Type B pancreatic cell (in vitro differentiated cells): Measurements from ENCODE around the gene LITAF. TPM values are rescaled to one million over a fixed set of nuclear protein-coding genes. Genes with fewer than 3 reads are reported as not detected.

ENCODE experiments used
- DNase-seq: peaks from one replicate; pipeline ENCODE4 v3.0.0; 2021; ENCODE audit warnings: mixed read lengths; ENCODE audit not compliant: unreplicated experiment; ENCODE audit errors: extremely low spot score
- H3K27ac Mint-ChIP-seq: 2 replicates; pipeline ENCODE4 v1.8.0; 2021; ENCODE audit warnings: mild to moderate bottlenecking, mixed read lengths
- H3K27me3 Mint-ChIP-seq: 2 replicates; pipeline ENCODE4 v1.8.0; 2021; ENCODE audit warnings: mixed read lengths
- H3K36me3 Mint-ChIP-seq: 2 replicates; pipeline ENCODE4 v1.8.0; 2021; ENCODE audit warnings: mixed read lengths
- H3K4me1 Mint-ChIP-seq: one replicate; pipeline ENCODE4 v1.8.0; 2021; ENCODE audit warnings: mixed read lengths; ENCODE audit not compliant: unreplicated experiment
- H3K4me3 Mint-ChIP-seq: 2 replicates; pipeline ENCODE4 v1.8.0; 2021; ENCODE audit warnings: mild to moderate bottlenecking, mixed read lengths
- H3K9me3 Mint-ChIP-seq: 2 replicates; pipeline ENCODE4 v1.8.0; 2021; ENCODE audit warnings: mixed read lengths
- total RNA-seq: library from RNA; stranded (reverse); gene quantifications from 2 replicates; pipeline ENCODE4 v1.2.1, GENCODE V29; 2021; ENCODE audit warnings: low replicate concordance
- TF ChIP-seq, protein P1 (sequence below): fragments of 200-600 bp; sonication (generic); conservative IDR thresholded peaks from 2 replicates; pipeline ENCODE4 v1.5.0; 2021; ENCODE audit warnings: antibody characterized with exemption, mild to moderate bottlenecking

LITAF gene
- total RNA-seq, 1 donor from 2014 or later, result 49.8 TPM

DNA sequence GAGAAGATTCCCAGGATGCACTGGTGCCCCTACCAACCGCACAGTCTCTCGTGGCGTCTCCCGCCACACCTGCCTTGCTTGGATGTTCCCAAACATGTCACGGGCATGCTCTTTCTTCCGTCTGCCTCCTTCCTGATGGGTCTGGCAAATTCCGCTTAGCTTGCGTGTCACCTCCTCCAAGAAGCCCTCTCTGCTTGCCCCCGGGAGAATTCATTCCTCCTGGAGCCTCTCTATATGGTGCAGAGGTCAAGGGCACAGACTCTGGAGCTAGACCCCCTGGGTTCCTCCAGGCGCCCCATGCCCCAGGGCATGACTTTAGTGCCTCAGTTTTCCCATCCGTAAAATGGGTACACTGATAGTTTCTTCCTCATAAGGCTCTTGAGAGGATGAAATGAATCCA, 21.1 kb downstream of the LITAF start:
- H3K27ac Mint-ChIP-seq, result no peak overlapping the region
- no peak overlapping the region for H3K4me3 Mint-ChIP-seq
- DNase-seq, result no peak
- no peaks in the 10 kb centered on the region for H3K27me3 Mint-ChIP-seq
- no peaks in the 10 kb centered on the region for H3K9me3 Mint-ChIP-seq
- H3K4me1 Mint-ChIP-seq, result peaks cover 29% of the 10 kb centered on the region
- TF ChIP-seq, protein P1, sequence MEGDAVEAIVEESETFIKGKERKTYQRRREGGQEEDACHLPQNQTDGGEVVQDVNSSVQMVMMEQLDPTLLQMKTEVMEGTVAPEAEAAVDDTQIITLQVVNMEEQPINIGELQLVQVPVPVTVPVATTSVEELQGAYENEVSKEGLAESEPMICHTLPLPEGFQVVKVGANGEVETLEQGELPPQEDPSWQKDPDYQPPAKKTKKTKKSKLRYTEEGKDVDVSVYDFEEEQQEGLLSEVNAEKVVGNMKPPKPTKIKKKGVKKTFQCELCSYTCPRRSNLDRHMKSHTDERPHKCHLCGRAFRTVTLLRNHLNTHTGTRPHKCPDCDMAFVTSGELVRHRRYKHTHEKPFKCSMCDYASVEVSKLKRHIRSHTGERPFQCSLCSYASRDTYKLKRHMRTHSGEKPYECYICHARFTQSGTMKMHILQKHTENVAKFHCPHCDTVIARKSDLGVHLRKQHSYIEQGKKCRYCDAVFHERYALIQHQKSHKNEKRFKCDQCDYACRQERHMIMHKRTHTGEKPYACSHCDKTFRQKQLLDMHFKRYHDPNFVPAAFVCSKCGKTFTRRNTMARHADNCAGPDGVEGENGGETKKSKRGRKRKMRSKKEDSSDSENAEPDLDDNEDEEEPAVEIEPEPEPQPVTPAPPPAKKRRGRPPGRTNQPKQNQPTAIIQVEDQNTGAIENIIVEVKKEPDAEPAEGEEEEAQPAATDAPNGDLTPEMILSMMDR, result no peak
- H3K36me3 Mint-ChIP-seq, result peaks cover 3% of the 10 kb centered on the region

GRCh38 chr16:11564046-11564926, 22.4 kb downstream of the LITAF start:
- H3K4me1 Mint-ChIP-seq, result peaks cover 33% of the 10 kb centered on the region
- H3K27me3 Mint-ChIP-seq, result no peaks in the 10 kb centered on the region
- no peak for DNase-seq
- no peak overlapping the region for H3K4me3 Mint-ChIP-seq
- H3K36me3 Mint-ChIP-seq, result peaks cover 3% of the 10 kb centered on the region
- no peaks in the 10 kb centered on the region for H3K9me3 Mint-ChIP-seq
- TF ChIP-seq, protein P1, result no peak
- H3K27ac Mint-ChIP-seq, result peak overlapping the region; percentile 16

- no peak for DNase-seq
- Mint-ChIP-seq H3K36me3 (peaks cover 3% of the 10 kb centered on the region), H3K4me1 (peaks cover 33% of the 10 kb centered on the region), H3K27me3 (no peaks in the 10 kb centered on the region), H3K27ac (peak overlapping the region; percentile 43), H3K9me3 (no peaks in the 10 kb centered on the region), H3K4me3 (peak overlapping the region; percentile 41)
- TF ChIP-seq, protein P1, result no peak
Measured at GRCh38 chr16:11563493-11564040, 23.2 kb downstream of the LITAF start.

GRCh38 chr16:11562941-11563340, 23.8 kb downstream of the LITAF start:
- peak overlapping the region; percentile 43 for H3K27ac Mint-ChIP-seq
- TF ChIP-seq, protein P1, result no peak
- H3K36me3 Mint-ChIP-seq, result peaks cover 3% of the 10 kb centered on the region
- H3K27me3 Mint-ChIP-seq, result no peaks in the 10 kb centered on the region
- no peak for DNase-seq
- H3K9me3 Mint-ChIP-seq, result no peaks in the 10 kb centered on the region
- peaks cover 34% of the 10 kb centered on the region for H3K4me1 Mint-ChIP-seq
- H3K4me3 Mint-ChIP-seq, result no peak overlapping the region

DNA sequence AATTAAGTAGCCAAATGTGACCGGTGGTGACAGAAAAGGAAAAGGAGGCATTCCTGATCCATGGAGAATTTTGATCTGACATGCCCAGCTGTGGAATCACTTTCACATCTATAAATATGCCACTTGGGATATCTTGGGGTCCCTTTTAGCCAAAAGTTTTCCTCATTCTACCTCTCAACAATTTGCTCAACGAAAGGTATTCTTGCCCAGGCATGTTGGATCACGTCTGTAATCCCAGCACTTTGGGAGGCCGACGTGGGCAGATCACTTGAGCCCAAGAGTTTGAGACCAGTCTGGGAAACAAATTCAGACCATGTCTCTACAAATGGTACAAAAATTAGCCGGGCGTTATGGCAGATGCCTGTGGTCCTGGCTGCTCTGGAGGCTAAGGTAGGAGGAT, 24.3 kb downstream of the LITAF start:
- Mint-ChIP-seq H3K4me1 (peaks cover 36% of the 10 kb centered on the region), H3K27ac (no peak overlapping the region)

More for the DNA sequence above, 24.3 kb downstream of the LITAF start:
- Mint-ChIP-seq H3K4me3 (no peak overlapping the region), H3K36me3 (peaks cover 3% of the 10 kb centered on the region), H3K9me3 (no peaks in the 10 kb centered on the region), H3K27me3 (no peaks in the 10 kb centered on the region)
- TF ChIP-seq, protein P1, result no peak
- DNase-seq, result no peak
